Common myeloid progenitor, CD34-positive (primary cell): ENCODE data around the gene VSIG1.

Experiments
- CTCF ChIA-PET: fragments of 350-600 bp; sonication (Branson Sonifier 250); formaldehyde crosslinking; loops from one replicate; lab custom pipeline; 2021; ENCODE audit warnings: antibody characterized with exemption; lab: Charles Lee
- POLR2A ChIA-PET: fragments of 350-600 bp; sonication (Branson Sonifier 250); formaldehyde crosslinking; loops from one replicate; lab custom pipeline; 2021; ENCODE audit warnings: antibody characterized with exemption; lab: Charles Lee
- DNase-seq, 3 donors: peaks; one replicate each; pipeline versions ENCODE4 v3.0.0 to v3.0.0-alpha.2; 2013
- H3K27ac ChIP-seq, 2 experiments: 1 replicate in 1 of 2; 2 replicates in 1 of 2; pipeline ENCODE4 v1.7.0; 2013; ENCODE audit warnings: inconsistent platforms in 2 of 2, low read length in 2 of 2, mild to moderate bottlenecking in 2 of 2, low read depth in 1 of 2, moderate library complexity in 1 of 2; ENCODE audit not compliant: severe bottlenecking in 2 of 2, insufficient read depth in 1 of 2, poor library complexity in 1 of 2
- H3K27me3 ChIP-seq, 5 experiments: replicated peaks in 2 of 5; 1 replicate in 3 of 5; 2 replicates in 2 of 5; pipeline versions ENCODE4 v1.6.1 to v1.7.0; 2013; ENCODE audit warnings: low read length in 4 of 5, mild to moderate bottlenecking in 2 of 5, moderate library complexity in 2 of 5, inconsistent platforms in 1 of 5; ENCODE audit not compliant: insufficient read depth in 5 of 5, control insufficient read depth in 4 of 5
- H3K36me3 ChIP-seq, 4 experiments: 1 replicate in 2 of 4; 2 replicates in 2 of 4; pipeline versions ENCODE4 v1.6.1 to v1.7.0; 2013; ENCODE audit warnings: low read length in 3 of 4, control low read depth in 1 of 4, mild to moderate bottlenecking in 1 of 4; ENCODE audit not compliant: control insufficient read depth in 4 of 4, insufficient read depth in 4 of 4
- H3K4me1 ChIP-seq, 4 experiments: 1 replicate in 3 of 4; 2 replicates in 1 of 4; pipeline versions ENCODE4 v1.6.1 to v1.7.1; 2013; ENCODE audit warnings: low read length in 3 of 4, mild to moderate bottlenecking in 3 of 4, control low read depth in 1 of 4, inconsistent platforms in 1 of 4, moderate library complexity in 1 of 4; ENCODE audit not compliant: control insufficient read depth in 4 of 4, insufficient read depth in 4 of 4; ENCODE audit errors: control extremely low read depth in 1 of 4
- H3K4me3 ChIP-seq, 7 experiments: 1 replicate in 4 of 7; 2 replicates in 3 of 7; pipeline versions ENCODE4 v1.5.1 to v1.7.0; 2013; ENCODE audit warnings: mild to moderate bottlenecking in 7 of 7, low read length in 6 of 7, moderate library complexity in 6 of 7, inconsistent platforms in 2 of 7, low read depth in 2 of 7, control low read depth in 1 of 7; ENCODE audit not compliant: insufficient read depth in 4 of 7, control insufficient read depth in 1 of 7; ENCODE audit errors: extremely low read depth in 1 of 7
- H3K9me3 ChIP-seq, 5 experiments: 1 replicate in 4 of 5; 2 replicates in 1 of 5; pipeline versions ENCODE4 v1.6.1 to v1.7.1; 2013; ENCODE audit warnings: low read length in 4 of 5, mild to moderate bottlenecking in 2 of 5, inconsistent platforms in 1 of 5, low read depth in 1 of 5, moderate library complexity in 1 of 5; ENCODE audit not compliant: control insufficient read depth in 4 of 5, insufficient read depth in 2 of 5; ENCODE audit errors: control extremely low read depth in 1 of 5
- WGBS: methylation state at CpG from one replicate; pipeline ENCODE4 v1.1.5; 2013; ENCODE audit not compliant: insufficient coverage; 5-methylcytosine and 5-hydroxymethylcytosine counted together

The VSIG1 gene

GRCh38 chrX:108126661-108127060 is 81.8 kb downstream of the VSIG1 start:
- Histone ChIP-seq H3K36me3 (peaks cover 0 to 8% (median 0%) of the 10 kb centered on the region in 4 experiments), H3K27ac (no peak overlapping the region), H3K4me3 (no peak overlapping the region), H3K9me3 (no peaks in the 10 kb centered on the region), H3K4me1 (no peaks in the 10 kb centered on the region), H3K27me3 (no peaks in the 10 kb centered on the region)
- DNase-seq = no peak
- POLR2A ChIA-PET = no interaction called here
- WGBS = 80% methylated on average over 1 of the region's 2 CpGs
- CTCF ChIA-PET = no interaction called here

- H3K27me3 ChIP-seq = no peaks in the 10 kb centered on the region
- ChIA-PET POLR2A (no interaction called here), CTCF (no interaction called here)
- peaks cover 0 to 8% (median 1%) of the 10 kb centered on the region in 4 experiments for H3K36me3 ChIP-seq
- H3K4me1 ChIP-seq = no peaks in the 10 kb centered on the region
- DNase-seq = no peak
- no peaks in the 10 kb centered on the region for H3K9me3 ChIP-seq
- no peak overlapping the region for H3K4me3 ChIP-seq
- WGBS = 96% methylated on average over 4 of the region's 4 CpGs
- H3K27ac ChIP-seq = no peak overlapping the region
Observed at GRCh38 chrX:108127152-108127551, 82.3 kb downstream of the VSIG1 start.
